Fibroblast of peridontal ligament (primary cell): ENCODE results near the gene PLCG2.
"Not testable (repeated sequence)": the region's sequence is repeated elsewhere in the genome, so short reads cannot be mapped to it uniquely, and the experiment has no call there.

Experiments
- DNase-seq: peaks from one replicate; pipeline ENCODE4 v3.0.0-alpha.2; 2010; ENCODE audit errors: extremely low read depth

The PLCG2 gene

DNA sequence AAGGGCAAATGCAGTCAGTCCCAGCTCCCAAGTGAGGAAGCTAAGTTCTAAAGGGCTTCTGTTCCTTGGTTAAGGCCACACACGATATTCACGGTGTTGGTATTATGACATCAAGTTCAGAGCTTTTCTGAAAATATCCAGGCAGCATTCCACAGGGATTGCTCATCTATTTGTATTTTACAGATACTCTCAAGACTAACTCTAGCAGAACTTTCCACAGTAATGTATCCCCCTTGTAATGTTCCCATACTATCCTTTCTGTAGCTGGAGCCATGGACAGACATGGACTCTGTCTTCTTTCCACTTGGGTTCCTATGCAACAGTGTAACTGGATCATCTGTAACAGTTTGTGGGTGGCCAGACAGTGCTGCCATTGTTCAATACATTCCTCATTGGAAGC lies 218.6 kb downstream of the PLCG2 start:
- peak; percentile 69 for DNase-seq

GRCh38 chr16:82002831-82003230 lies 223.7 kb downstream of the PLCG2 start:
- no peak for DNase-seq

- DNase-seq, result no peak
Measured at GRCh38 chr16:82004601-82005000, 225.5 kb downstream of the PLCG2 start.

DNA sequence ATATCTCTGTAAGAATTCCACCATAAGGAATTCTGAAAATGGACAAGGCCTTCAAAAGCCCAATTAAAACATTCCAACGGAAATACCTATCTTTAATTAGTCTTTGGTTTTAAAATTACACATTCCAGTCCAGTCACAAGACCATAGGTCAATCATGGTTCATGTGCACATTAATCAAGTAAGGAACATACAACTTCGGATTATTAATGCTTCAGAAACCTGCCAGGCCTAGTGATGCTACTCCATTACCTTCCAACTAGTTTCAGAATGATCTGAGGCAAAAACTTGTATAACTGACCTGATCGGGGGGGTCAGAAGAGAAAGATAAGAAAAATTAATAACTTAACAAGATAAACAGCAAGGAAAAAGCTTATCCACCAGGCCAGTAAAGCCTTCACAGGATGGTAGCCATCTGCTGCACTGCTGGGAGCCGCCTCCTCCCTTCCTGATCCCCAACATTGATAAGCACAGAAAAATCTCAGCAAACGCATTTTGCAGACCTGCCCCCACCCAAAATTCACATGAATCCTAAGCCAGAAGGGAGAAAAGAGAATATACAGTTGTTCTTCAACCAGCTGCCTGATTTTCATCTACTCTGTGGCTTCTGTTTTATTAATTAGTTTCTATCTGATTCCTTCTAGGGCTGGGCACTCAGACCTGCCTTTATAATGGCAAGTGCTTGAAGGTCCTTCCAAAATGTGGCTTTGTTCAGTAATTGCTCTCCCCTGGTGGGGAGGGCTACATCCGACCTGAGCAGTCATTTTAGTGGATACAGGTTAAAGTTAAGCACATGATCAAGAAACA lies 226.1 kb downstream of the PLCG2 start:
- no peak for DNase-seq

GRCh38 chr16:82006036-82006435 lies 226.9 kb downstream of the PLCG2 start:
- no peak for DNase-seq

DNA sequence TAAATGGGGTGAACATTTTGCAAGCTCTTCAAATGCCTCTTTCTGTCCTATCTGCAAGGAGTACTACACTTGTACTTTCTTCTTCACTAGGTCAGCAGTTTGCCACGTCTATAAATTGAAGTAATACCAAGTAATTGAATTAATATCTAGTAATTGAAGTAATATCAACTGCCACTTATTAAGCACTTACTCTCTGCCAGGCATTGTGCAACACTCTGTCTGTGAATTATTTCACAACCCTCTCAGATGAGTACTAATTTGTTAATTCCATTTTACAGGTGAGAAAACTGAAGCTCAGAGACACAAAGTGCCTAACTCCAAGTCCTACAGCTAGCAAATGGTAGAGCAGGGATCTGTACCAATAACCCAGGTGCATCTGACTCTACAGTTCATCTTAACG lies 228.1 kb downstream of the PLCG2 start:
- DNase-seq, result no peak

- DNase-seq, result no peak
Measured at GRCh38 chr16:82008957-82009592, 230.0 kb downstream of the PLCG2 start.

DNA sequence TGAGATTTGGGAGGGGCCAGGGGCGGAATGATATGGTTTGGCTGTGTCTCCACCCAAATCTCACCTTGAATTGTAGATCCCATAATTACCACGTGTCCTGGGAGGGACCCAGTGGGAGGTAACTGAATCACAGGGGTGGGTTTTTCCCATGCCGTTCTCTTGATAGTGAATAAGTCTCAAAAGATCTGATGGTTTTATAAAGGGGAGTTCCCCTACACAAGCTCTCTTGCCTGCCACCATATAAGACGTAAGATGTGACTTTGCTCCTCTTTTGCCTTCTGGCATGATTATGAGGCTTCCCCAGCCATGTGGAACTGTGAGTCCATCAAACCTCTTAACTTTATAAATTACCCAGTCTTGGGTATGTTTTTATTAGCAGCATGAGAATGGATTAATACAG lies 230.7 kb downstream of the PLCG2 start:
- not testable (repeated sequence) for DNase-seq

DNA sequence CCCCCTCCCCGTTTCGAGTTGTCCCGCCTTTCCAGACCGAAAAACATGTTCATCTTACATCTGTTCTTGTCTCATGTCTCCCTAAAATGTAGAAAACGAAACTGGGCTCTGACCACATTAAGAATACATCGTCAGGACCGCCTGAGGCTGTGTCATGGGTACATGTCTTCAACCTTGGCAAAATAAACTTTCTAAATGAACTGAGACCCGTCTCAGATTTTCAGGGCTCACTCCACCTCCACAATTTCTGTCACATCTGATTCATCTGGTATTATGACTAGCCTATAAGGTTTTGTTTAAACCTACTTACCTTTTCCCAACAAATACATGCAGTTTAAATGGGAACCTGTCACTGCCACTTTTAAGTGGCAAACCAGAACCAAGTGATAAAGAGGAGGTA lies 231.6 kb downstream of the PLCG2 start:
- no peak for DNase-seq

DNA sequence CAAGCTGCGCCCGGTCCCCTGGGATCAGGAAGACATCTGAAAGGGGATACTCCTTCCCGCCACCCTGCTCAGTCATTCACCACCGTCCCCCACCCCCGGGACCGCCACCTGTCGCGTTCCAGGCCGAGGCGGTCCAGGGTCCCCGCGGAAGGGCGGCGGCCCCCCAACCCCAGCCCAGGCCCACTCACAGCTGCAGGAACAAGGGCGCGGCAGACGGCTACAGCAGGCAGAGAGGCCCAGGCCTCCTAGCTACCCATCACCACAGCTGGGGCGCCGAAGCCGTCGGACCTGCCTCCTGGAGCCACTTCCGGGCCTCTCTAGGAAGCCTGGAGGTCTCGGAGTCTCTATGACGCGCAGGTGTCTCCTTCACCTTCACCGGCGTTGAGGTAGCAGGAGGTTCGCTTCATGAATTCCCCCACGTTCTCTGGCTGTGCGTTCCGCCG lies 232.1 kb downstream of the PLCG2 start, which contains the start of gene SDR42E1:
Gene SDR42E1, minus strand, starts transcription at position 272 of the 443 bp plus-strand sequence. CDS start 10,612 bp downstream, outside the sequence.
- DNase-seq, result peak; percentile 5
